Measurements from ENCODE around the gene LITAF. TPM values are rescaled to one million over a fixed set of nuclear protein-coding genes. Genes with fewer than 3 reads are reported as not detected.
A peak's percentile ranks its signal among the peaks of the same experiment; 100 is the strongest.

LITAF gene
- polyA plus RNA-seq, 1 donor (not counting 4 experiments of a cell fraction or from before 2014, with no cell fraction given) = 85.4 TPM

- no peak for FAIRE-seq
- Histone ChIP-seq H3K9me3 (ENCODE audit: control insufficient read depth, low read depth, low read length) (no peaks in the 10 kb centered on the region), H3K27ac (ENCODE audit: control insufficient read depth, insufficient read depth, low read length) (peak overlapping the region; percentile 78), H4K20me1 (ENCODE audit: control insufficient read depth, extremely low read depth, insufficient read depth, low read length) (no peaks in the 10 kb centered on the region), H3K79me2 (ENCODE audit: control insufficient read depth, insufficient read depth, low read length) (peaks cover 80% of the 10 kb centered on the region), H3K4me3 (ENCODE audit: control insufficient read depth in 2 of 3, extremely low read depth in 1 of 3, insufficient read depth in 2 of 3, low read depth in 1 of 3, low read length in 3 of 3) (no peak overlapping the region), H3K4me2 (ENCODE audit: control insufficient read depth, extremely low read depth, insufficient read depth, low read depth, low read length) (peak overlapping the region; percentile 77), H2AFZ (ENCODE audit: control insufficient read depth, low read length) (no peak overlapping the region), H3K9ac (ENCODE audit: control insufficient read depth, extremely low read depth, insufficient read depth, low read length) (peak overlapping the region; percentile 44), H3K27me3 (ENCODE audit: control insufficient read depth, extremely low read depth, insufficient read depth, low read length) (no peaks in the 10 kb centered on the region), H3K36me3 (ENCODE audit: control insufficient read depth in 2 of 2, extremely low read depth in 1 of 2, insufficient read depth in 2 of 2, low read length in 2 of 2) (peaks cover 3 to 6% of the 10 kb centered on the region in 2 experiments), H3K4me1 (ENCODE audit: control insufficient read depth, extremely low read depth, insufficient read depth, low read length) (peaks cover 26% of the 10 kb centered on the region), H3K9me1 (ENCODE audit: control insufficient read depth, extremely low read depth, insufficient read depth, low read length) (no peaks in the 10 kb centered on the region)
- DNase-seq (ENCODE audit: low read depth, low spot score) = no peak
- TF ChIP-seq CTCF (optimal IDR thresholded peaks at IDR 0.05 in 1 of 3, IDR thresholded peaks at IDR 0.05 in 1 of 3, conservative IDR thresholded peaks at IDR 0.05 in 1 of 3; ENCODE audit: extremely low read depth in 1 of 3, insufficient read depth in 2 of 3, low read length in 3 of 3) = no peak
- TF ChIP-seq EZH2 (IDR thresholded peaks at IDR 0.05; ENCODE audit: low read length) = no peak
- dilution Hi-C loops (cut with MboI; ENCODE audit: extremely low pct_ligation_motif_present, low sequenced_read_pairs) = no loop called here
These were observed 23.8 kb downstream of the LITAF start for GRCh38 chr16:11562941-11563340.

GRCh38 chr16:11562411-11562810 is 24.3 kb downstream of the LITAF start:
- DNase-seq (ENCODE audit: low read depth, low spot score) = no peak
- no peaks in the 10 kb centered on the region for H4K20me1 ChIP-seq (ENCODE audit: control insufficient read depth, extremely low read depth, insufficient read depth, low read length)
- no peak for TF ChIP-seq CTCF (optimal IDR thresholded peaks at IDR 0.05 in 1 of 3, IDR thresholded peaks at IDR 0.05 in 1 of 3, conservative IDR thresholded peaks at IDR 0.05 in 1 of 3; ENCODE audit: extremely low read depth in 1 of 3, insufficient read depth in 2 of 3, low read length in 3 of 3)
- no peak for TF ChIP-seq EZH2 (IDR thresholded peaks at IDR 0.05; ENCODE audit: low read length)
- H3K79me2 ChIP-seq (ENCODE audit: control insufficient read depth, insufficient read depth, low read length) = peaks cover 80% of the 10 kb centered on the region
- FAIRE-seq = peak; percentile 51
- H2AFZ ChIP-seq (ENCODE audit: control insufficient read depth, low read length) = peak overlapping the region; percentile 20
- H3K27ac ChIP-seq (ENCODE audit: control insufficient read depth, insufficient read depth, low read length) = peak overlapping the region; percentile 78
- peak overlapping the region in 2 of 3 experiments; percentile 45 to 47 for H3K4me3 ChIP-seq (ENCODE audit: control insufficient read depth in 2 of 3, extremely low read depth in 1 of 3, insufficient read depth in 2 of 3, low read depth in 1 of 3, low read length in 3 of 3)
- H3K36me3 ChIP-seq (ENCODE audit: control insufficient read depth in 2 of 2, extremely low read depth in 1 of 2, insufficient read depth in 2 of 2, low read length in 2 of 2) = peaks cover 3 to 6% of the 10 kb centered on the region in 2 experiments
- peaks cover 26% of the 10 kb centered on the region for H3K4me1 ChIP-seq (ENCODE audit: control insufficient read depth, extremely low read depth, insufficient read depth, low read length)
- dilution Hi-C loops (cut with MboI; ENCODE audit: extremely low pct_ligation_motif_present, low sequenced_read_pairs) = no loop called here
- H3K4me2 ChIP-seq (ENCODE audit: control insufficient read depth, extremely low read depth, insufficient read depth, low read depth, low read length) = peak overlapping the region; percentile 77
- H3K9me1 ChIP-seq (ENCODE audit: control insufficient read depth, extremely low read depth, insufficient read depth, low read length) = no peaks in the 10 kb centered on the region
- H3K27me3 ChIP-seq (ENCODE audit: control insufficient read depth, extremely low read depth, insufficient read depth, low read length) = no peaks in the 10 kb centered on the region
- H3K9ac ChIP-seq (ENCODE audit: control insufficient read depth, extremely low read depth, insufficient read depth, low read length) = peak overlapping the region; percentile 44
- H3K9me3 ChIP-seq (ENCODE audit: control insufficient read depth, low read depth, low read length) = no peaks in the 10 kb centered on the region

All from keratinocyte (primary cell).